Measurements from ENCODE around the gene TEX52. TPM values are rescaled to one million over a fixed set of nuclear protein-coding genes. Genes with fewer than 3 reads are reported as not detected.

Gene TEX52
- total and polyA plus RNA-seq, 2 of the 8 experiments (the other 6 are each of a cell fraction or from before 2014, with no cell fraction given) = not detected

DNA sequence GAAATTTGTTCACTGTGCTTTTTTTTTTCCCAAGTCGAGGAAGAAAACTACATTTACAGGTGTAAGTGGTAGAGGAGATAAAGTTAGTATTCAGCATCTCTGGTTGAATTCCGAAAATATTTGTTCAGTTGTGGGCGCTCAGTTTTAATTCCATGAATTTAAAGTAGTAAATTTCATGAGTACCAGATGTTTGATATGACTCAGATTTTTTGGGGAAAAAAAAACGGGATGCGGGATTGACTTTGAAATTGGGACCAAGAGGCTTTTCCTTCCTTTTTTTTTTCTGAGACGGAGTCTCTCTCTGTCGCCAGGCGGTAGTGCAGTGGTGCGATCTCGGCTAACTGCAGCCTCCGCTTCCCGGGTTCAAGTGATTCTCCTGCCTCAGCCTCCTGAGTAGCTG lies 35.4 kb upstream of the TEX52 start (continued):
- TF ChIP-seq, protein P1, sequence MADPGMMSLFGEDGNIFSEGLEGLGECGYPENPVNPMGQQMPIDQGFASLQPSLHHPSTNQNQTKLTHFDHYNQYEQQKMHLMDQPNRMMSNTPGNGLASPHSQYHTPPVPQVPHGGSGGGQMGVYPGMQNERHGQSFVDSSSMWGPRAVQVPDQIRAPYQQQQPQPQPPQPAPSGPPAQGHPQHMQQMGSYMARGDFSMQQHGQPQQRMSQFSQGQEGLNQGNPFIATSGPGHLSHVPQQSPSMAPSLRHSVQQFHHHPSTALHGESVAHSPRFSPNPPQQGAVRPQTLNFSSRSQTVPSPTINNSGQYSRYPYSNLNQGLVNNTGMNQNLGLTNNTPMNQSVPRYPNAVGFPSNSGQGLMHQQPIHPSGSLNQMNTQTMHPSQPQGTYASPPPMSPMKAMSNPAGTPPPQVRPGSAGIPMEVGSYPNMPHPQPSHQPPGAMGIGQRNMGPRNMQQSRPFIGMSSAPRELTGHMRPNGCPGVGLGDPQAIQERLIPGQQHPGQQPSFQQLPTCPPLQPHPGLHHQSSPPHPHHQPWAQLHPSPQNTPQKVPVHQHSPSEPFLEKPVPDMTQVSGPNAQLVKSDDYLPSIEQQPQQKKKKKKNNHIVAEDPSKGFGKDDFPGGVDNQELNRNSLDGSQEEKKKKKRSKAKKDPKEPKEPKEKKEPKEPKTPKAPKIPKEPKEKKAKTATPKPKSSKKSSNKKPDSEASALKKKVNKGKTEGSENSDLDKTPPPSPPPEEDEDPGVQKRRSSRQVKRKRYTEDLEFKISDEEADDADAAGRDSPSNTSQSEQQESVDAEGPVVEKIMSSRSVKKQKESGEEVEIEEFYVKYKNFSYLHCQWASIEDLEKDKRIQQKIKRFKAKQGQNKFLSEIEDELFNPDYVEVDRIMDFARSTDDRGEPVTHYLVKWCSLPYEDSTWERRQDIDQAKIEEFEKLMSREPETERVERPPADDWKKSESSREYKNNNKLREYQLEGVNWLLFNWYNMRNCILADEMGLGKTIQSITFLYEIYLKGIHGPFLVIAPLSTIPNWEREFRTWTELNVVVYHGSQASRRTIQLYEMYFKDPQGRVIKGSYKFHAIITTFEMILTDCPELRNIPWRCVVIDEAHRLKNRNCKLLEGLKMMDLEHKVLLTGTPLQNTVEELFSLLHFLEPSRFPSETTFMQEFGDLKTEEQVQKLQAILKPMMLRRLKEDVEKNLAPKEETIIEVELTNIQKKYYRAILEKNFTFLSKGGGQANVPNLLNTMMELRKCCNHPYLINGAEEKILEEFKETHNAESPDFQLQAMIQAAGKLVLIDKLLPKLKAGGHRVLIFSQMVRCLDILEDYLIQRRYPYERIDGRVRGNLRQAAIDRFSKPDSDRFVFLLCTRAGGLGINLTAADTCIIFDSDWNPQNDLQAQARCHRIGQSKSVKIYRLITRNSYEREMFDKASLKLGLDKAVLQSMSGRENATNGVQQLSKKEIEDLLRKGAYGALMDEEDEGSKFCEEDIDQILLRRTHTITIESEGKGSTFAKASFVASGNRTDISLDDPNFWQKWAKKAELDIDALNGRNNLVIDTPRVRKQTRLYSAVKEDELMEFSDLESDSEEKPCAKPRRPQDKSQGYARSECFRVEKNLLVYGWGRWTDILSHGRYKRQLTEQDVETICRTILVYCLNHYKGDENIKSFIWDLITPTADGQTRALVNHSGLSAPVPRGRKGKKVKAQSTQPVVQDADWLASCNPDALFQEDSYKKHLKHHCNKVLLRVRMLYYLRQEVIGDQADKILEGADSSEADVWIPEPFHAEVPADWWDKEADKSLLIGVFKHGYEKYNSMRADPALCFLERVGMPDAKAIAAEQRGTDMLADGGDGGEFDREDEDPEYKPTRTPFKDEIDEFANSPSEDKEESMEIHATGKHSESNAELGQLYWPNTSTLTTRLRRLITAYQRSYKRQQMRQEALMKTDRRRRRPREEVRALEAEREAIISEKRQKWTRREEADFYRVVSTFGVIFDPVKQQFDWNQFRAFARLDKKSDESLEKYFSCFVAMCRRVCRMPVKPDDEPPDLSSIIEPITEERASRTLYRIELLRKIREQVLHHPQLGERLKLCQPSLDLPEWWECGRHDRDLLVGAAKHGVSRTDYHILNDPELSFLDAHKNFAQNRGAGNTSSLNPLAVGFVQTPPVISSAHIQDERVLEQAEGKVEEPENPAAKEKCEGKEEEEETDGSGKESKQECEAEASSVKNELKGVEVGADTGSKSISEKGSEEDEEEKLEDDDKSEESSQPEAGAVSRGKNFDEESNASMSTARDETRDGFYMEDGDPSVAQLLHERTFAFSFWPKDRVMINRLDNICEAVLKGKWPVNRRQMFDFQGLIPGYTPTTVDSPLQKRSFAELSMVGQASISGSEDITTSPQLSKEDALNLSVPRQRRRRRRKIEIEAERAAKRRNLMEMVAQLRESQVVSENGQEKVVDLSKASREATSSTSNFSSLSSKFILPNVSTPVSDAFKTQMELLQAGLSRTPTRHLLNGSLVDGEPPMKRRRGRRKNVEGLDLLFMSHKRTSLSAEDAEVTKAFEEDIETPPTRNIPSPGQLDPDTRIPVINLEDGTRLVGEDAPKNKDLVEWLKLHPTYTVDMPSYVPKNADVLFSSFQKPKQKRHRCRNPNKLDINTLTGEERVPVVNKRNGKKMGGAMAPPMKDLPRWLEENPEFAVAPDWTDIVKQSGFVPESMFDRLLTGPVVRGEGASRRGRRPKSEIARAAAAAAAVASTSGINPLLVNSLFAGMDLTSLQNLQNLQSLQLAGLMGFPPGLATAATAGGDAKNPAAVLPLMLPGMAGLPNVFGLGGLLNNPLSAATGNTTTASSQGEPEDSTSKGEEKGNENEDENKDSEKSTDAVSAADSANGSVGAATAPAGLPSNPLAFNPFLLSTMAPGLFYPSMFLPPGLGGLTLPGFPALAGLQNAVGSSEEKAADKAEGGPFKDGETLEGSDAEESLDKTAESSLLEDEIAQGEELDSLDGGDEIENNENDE (IDR thresholded peaks at IDR 0.05; ENCODE audit: insufficient replicate concordance, low read length) = no peak
- TF ChIP-seq, protein P2, sequence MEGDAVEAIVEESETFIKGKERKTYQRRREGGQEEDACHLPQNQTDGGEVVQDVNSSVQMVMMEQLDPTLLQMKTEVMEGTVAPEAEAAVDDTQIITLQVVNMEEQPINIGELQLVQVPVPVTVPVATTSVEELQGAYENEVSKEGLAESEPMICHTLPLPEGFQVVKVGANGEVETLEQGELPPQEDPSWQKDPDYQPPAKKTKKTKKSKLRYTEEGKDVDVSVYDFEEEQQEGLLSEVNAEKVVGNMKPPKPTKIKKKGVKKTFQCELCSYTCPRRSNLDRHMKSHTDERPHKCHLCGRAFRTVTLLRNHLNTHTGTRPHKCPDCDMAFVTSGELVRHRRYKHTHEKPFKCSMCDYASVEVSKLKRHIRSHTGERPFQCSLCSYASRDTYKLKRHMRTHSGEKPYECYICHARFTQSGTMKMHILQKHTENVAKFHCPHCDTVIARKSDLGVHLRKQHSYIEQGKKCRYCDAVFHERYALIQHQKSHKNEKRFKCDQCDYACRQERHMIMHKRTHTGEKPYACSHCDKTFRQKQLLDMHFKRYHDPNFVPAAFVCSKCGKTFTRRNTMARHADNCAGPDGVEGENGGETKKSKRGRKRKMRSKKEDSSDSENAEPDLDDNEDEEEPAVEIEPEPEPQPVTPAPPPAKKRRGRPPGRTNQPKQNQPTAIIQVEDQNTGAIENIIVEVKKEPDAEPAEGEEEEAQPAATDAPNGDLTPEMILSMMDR (IDR thresholded peaks at IDR 0.05; ENCODE audit: control extremely low read depth in 1 of 3, insufficient read depth in 1 of 3, low read depth in 1 of 3, low read length in 3 of 3) = no peak
- TF ChIP-seq CBX5 (IDR thresholded peaks at IDR 0.05; ENCODE audit: low read depth, low read length) = no peak
- TF ChIP-seq CHD1 (IDR thresholded peaks at IDR 0.05; ENCODE audit: low read depth, low read length) = no peak
- TF ChIP-seq TCF12 (IDR thresholded peaks at IDR 0.05; ENCODE audit: low read depth, low read length) = no peak
- TF ChIP-seq, protein P3, sequence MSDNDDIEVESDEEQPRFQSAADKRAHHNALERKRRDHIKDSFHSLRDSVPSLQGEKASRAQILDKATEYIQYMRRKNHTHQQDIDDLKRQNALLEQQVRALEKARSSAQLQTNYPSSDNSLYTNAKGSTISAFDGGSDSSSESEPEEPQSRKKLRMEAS (IDR thresholded peaks at IDR 0.05) = no peak
- TF ChIP-seq SRF (IDR thresholded peaks at IDR 0.05; ENCODE audit: low read depth, low read length) = no peak
- TF ChIP-seq MAFK (IDR thresholded peaks at IDR 0.05; ENCODE audit: low read depth, low read length) = no peak
- TF ChIP-seq BCL11A (IDR thresholded peaks at IDR 0.05; ENCODE audit: low read depth in 2 of 2, low read length in 2 of 2) = no peak
